ENCODE measurements around the gene LIPH.

- no peak for TF ChIP-seq CTCF (IDR thresholded peaks at IDR 0.05)
- no peak for TF ChIP-seq POLR2A (IDR thresholded peaks at IDR 0.05)
Observed at GRCh38 chr3:185477316-185477715, 75.1 kb downstream of the LIPH start.
